Neural cell (in vitro differentiated cells): ENCODE measurements around the gene MAGI2.

Experiments
- CTCF ChIP-seq: fragments of 450-650 bp; IDR thresholded peaks from 2 replicates; pipeline ENCODE4 v1.5.1; 2014; ENCODE audit warnings: antibody characterized with exemption, mild to moderate bottlenecking, moderate library complexity; ENCODE audit not compliant: poor library complexity, severe bottlenecking
- EZH2 ChIP-seq: fragments of 200-600, 300-800 bp; shearing (Covaris generic), sonication (generic); IDR thresholded peaks from 2 replicates; pipeline ENCODE4 v1.6.1; 2014; ENCODE audit warnings: antibody characterized with exemption, low read length, borderline replicate concordance, mild to moderate bottlenecking; ENCODE audit not compliant: insufficient read depth, poor library complexity, severe bottlenecking
- POLR2AphosphoS5 ChIP-seq: IDR thresholded peaks from 2 replicates; pipeline ENCODE4 v1.6.1; 2012
- SMC3 ChIP-seq: fragments of 450-650 bp; conservative IDR thresholded peaks from 2 replicates; pipeline ENCODE4 v1.6.1; 2014; ENCODE audit warnings: antibody characterized with exemption, mild to moderate bottlenecking, moderate library complexity; ENCODE audit not compliant: poor library complexity
- TAF1 ChIP-seq: IDR thresholded peaks from 2 replicates; pipeline ENCODE4 v1.6.1; 2012; ENCODE audit warnings: low read depth
- TF ChIP-seq, protein P1 (sequence below): IDR thresholded peaks from 2 replicates; pipeline ENCODE4 v1.6.1; 2012; ENCODE audit warnings: borderline replicate concordance

GRCh38 chr7:78588393-78588792 is 865.1 kb downstream of the MAGI2 start:
- TF ChIP-seq CTCF: no peak
- no peak for TF ChIP-seq POLR2AphosphoS5
- no peak for TF ChIP-seq SMC3
- TF ChIP-seq EZH2: no peak
- TF ChIP-seq, protein P1, sequence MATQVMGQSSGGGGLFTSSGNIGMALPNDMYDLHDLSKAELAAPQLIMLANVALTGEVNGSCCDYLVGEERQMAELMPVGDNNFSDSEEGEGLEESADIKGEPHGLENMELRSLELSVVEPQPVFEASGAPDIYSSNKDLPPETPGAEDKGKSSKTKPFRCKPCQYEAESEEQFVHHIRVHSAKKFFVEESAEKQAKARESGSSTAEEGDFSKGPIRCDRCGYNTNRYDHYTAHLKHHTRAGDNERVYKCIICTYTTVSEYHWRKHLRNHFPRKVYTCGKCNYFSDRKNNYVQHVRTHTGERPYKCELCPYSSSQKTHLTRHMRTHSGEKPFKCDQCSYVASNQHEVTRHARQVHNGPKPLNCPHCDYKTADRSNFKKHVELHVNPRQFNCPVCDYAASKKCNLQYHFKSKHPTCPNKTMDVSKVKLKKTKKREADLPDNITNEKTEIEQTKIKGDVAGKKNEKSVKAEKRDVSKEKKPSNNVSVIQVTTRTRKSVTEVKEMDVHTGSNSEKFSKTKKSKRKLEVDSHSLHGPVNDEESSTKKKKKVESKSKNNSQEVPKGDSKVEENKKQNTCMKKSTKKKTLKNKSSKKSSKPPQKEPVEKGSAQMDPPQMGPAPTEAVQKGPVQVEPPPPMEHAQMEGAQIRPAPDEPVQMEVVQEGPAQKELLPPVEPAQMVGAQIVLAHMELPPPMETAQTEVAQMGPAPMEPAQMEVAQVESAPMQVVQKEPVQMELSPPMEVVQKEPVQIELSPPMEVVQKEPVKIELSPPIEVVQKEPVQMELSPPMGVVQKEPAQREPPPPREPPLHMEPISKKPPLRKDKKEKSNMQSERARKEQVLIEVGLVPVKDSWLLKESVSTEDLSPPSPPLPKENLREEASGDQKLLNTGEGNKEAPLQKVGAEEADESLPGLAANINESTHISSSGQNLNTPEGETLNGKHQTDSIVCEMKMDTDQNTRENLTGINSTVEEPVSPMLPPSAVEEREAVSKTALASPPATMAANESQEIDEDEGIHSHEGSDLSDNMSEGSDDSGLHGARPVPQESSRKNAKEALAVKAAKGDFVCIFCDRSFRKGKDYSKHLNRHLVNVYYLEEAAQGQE: no peak
- no peak for TF ChIP-seq TAF1
